HG03159 (cell line): Measurements from ENCODE around the gene ECT2.
"Not testable (repeated sequence)": the region's sequence is repeated elsewhere in the genome, so short reads cannot be mapped to it uniquely, and the experiment has no call there.

Experiments
- ATAC-seq: cut with Tn5 transposase; IDR thresholded peaks from one replicate; pipeline ENCODE4 v1.9.1; 2021; ENCODE audit warnings: mild to moderate bottlenecking, moderate library complexity; ENCODE audit not compliant: unreplicated experiment

ECT2 gene

GRCh38 chr3:172853921-172854666 is 103.6 kb downstream of the ECT2 start:
- ATAC-seq: no peak

GRCh38 chr3:172855037-172855436 is 104.5 kb downstream of the ECT2 start:
- ATAC-seq: no peak

DNA sequence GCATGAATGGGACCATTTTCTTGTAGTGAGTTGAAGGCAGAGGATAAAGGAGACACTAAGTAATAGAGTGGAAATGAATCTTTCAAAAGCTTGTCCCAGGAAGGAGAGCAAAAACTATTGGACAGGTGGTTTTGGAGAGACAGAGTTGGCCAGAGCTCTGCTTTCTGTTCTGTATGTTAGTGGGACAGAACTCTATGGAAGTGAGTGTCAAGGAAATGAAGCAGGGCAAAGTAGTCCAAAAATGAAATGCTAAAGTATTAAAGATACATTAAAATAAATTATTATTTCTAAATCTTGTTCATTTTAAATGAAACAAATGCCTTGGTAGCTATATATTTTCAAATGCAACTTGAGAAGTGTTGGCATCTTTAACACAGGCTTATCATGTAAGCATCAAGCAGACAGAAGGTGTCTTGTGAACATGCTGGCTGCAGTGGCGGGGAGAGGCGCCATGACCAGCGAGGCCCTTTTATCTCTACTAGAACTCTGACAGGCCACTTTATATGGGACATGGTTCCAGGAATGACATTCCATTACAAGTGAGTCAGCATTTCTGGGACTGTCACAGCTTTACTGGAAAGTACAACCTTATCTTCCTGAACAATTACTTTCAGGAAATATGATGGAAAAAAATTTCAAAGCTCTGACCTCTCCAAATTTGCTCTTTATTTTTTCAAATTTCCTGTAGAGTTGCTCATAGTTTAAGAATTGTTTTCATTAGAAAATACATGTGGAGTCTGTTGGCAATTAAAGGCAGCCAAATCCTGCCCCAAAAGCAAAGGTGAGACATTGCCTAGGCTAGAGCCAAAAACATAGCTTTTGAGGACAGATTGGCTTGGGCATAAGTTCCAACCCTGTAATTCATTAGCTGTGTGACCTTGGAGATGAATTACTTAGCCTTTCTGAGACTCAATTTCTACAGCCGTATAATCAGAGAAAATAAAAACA is 106.5 kb downstream of the ECT2 start:
- no peak for ATAC-seq

DNA sequence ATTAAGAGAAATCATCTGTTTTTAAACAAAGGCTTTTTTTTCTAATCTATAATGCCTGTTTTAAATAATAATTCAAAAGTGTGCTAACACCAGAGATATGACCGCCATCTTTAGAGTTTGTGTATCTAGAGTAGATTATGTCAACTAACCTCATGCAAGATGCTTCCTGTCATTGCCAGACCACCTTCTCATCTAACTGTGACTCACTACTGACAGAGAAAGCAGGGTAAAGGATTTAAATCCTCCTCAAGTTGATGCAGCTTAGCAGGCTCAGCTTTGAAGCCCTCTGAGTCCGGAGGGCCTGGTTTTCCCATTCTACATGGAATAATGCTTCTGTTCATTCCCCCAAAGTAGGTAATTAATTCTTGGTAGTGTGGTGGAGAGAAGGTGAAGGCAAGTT is 108.5 kb downstream of the ECT2 start:
- no peak for ATAC-seq

DNA sequence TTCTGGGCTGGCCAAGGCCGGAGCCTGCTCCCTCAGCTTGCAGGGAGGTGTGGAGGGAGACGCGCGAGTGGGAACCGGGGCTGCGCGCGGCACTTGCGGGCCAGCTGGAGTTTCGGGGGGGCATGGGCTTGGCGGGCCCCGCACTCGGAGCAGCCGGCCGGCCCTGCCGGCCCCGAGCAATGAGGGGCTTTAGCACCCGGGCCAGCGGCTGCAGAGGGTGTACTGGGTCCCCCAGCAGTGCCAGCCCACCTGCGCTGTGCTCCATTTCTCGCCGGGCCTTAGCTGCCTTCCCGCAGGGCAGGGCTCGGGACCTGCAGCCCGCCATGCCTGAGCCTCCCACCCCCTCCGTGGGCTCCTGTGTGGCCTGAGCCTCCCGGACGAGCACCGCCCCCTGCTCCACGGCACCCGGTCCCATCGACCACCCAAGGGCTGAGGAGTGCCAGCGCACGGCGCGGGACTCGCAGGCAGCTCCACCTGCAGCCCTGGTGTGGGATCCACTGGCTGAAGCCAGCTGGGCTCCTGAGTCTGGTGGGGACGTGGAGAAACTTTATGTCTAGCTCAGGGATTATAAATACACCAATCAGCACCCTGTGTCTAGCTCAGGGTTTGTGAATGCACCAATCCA is 116.3 kb downstream of the ECT2 start:
- not testable (repeated sequence) for ATAC-seq

DNA sequence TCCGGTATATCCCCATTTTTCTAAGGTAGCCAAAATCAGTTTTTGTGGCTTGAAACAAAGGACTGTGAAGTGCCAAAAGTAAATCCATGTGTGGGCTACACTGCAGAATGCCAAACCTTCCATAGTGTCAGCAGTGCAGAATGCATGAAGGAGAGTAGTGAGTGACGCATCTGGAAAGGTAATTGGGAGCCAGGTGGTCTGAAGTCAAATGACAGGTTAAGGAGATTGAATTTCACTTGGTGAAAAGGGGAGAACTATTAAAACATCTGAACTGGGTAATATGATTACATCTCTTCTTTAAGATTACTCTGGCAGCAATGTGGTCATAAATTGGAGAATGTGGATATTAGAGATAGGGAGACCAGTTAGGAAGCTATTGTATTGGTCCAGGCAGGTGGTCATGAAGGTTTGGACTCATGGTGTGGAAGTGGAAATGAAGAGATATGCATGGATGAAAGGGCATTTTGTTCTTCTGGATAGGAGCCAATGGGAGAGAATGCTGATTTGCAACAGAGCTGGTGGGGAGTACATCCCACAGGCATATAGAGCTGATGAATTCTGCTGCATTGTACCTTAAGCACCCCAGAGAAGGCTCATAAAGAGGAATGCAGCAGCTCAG is 118.2 kb downstream of the ECT2 start:
- ATAC-seq: no peak

DNA sequence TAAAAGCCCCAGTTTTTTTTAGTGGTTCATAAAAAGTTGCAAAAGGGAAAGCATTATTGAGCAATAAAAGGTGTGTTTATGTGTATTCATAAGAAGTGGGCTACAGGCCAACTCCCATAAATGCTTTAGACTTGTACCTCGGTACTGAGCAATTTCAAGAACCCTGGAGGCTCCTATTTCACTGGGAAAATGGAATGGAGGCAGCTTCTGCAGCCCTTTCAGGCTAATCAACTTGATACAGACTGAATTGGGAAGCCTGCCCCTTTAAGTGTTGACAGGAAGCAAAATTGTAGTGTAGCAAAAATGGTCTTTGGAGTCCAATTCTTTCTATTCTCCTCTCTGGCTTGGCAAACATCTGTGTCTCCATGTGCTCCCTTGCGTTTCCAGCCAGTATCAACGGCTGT is 118.8 kb downstream of the ECT2 start:
- ATAC-seq: no peak

GRCh38 chr3:172869784-172870518 is 119.4 kb downstream of the ECT2 start:
- ATAC-seq: no peak
